Cortex of kidney (tissue), 1 donor: ENCODE results near the gene SCYGR1.
"Not testable (repeated sequence)": the region's sequence is repeated elsewhere in the genome, so short reads cannot be mapped to it uniquely, and the experiment has no call there.

Experiments
- DNase-seq: peaks from one replicate; lab custom pipeline; 2025; lab: John Stamatoyannopoulos, UW

The SCYGR1 gene

GRCh38 chr2:227370791-227371312 is 16.9 kb downstream of the SCYGR1 start:
- no peak for DNase-seq

GRCh38 chr2:227370092-227370491 is 17.7 kb downstream of the SCYGR1 start:
- DNase-seq = no peak

- DNase-seq = no peak
These were observed 19.2 kb downstream of the SCYGR1 start for GRCh38 chr2:227368574-227368973.

GRCh38 chr2:227367427-227367795 is 20.3 kb downstream of the SCYGR1 start:
- no peak for DNase-seq

GRCh38 chr2:227366769-227367426 is 20.9 kb downstream of the SCYGR1 start:
- no peak for DNase-seq

GRCh38 chr2:227365833-227366232 is 21.9 kb downstream of the SCYGR1 start:
- no peak for DNase-seq

GRCh38 chr2:227364585-227365263 is 23.0 kb downstream of the SCYGR1 start:
- DNase-seq = not testable (repeated sequence)

GRCh38 chr2:227363756-227364155 is 24.0 kb downstream of the SCYGR1 start:
- no peak for DNase-seq

- DNase-seq = no peak
These were observed 27.4 kb downstream of the SCYGR1 start for GRCh38 chr2:227360351-227360750.

- no peak for DNase-seq
These were observed 36.1 kb downstream of the SCYGR1 start for GRCh38 chr2:227351639-227352038.

- no peak for DNase-seq
These were observed 37.6 kb downstream of the SCYGR1 start for GRCh38 chr2:227349989-227350612.

- no peak for DNase-seq
These were observed 39.4 kb downstream of the SCYGR1 start for GRCh38 chr2:227348324-227348723.

GRCh38 chr2:227347117-227347516 is 40.6 kb downstream of the SCYGR1 start:
- no peak for DNase-seq

GRCh38 chr2:227344231-227344630 is 43.5 kb downstream of the SCYGR1 start:
- DNase-seq = no peak

GRCh38 chr2:227341553-227341952 is 46.2 kb downstream of the SCYGR1 start:
- DNase-seq = no peak

GRCh38 chr2:227340106-227340505 is 47.6 kb downstream of the SCYGR1 start:
- no peak for DNase-seq

- DNase-seq = no peak
These were observed 48.6 kb downstream of the SCYGR1 start for GRCh38 chr2:227339098-227339599.
